Choroid plexus epithelial cell (primary cell): ENCODE measurements around the gene A2M.

Source experiments
- DNase-seq: peaks from one replicate; pipeline ENCODE4 v3.0.0-alpha.2; 2010; ENCODE audit warnings: low read depth
- H3K4me3 ChIP-seq: 2 replicates; pipeline ENCODE4 v1.5.1; 2011; ENCODE audit warnings: low read depth, mild to moderate bottlenecking, control low read depth, low read length, moderate library complexity
- TF ChIP-seq, protein P1 (sequence below): conservative IDR thresholded peaks from 2 replicates; pipeline ENCODE4 v1.5.1; 2011; ENCODE audit warnings: low read depth, mild to moderate bottlenecking, control low read depth, inconsistent platforms, low read length, moderate library complexity

The A2M gene

DNA sequence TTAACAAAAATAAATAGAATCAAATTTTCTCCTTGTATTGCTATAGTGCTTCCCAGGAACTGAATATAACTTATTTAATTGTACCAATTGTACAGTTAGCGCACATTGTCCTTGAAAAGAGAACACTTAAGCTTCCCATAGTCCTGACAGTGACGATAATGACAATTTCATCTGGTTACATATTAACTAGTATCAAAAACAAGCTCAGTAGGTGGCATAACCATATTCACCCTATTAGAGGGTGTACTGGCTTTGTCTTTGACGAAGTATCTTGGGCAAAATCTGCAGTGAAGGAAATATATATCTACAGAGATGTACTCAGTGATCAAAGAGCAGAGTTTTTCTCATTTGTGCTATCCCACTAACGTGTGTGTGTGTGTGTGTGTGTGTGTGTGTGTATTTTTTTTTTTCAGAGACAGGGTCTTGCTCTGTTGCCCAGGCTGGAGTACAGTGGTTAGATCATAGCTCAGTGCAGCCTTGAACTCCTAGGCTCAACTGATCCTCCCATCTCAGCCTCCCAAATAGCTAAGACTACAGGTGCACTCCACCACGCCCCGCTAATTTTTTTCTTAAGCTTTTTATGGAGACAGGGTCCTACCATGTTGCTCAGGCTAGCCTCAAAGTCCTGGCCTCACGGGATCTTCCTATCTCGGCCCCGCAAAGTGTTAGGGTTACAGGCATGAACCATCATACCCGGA is 4.9 kb upstream of the A2M start:
- TF ChIP-seq, protein P1, sequence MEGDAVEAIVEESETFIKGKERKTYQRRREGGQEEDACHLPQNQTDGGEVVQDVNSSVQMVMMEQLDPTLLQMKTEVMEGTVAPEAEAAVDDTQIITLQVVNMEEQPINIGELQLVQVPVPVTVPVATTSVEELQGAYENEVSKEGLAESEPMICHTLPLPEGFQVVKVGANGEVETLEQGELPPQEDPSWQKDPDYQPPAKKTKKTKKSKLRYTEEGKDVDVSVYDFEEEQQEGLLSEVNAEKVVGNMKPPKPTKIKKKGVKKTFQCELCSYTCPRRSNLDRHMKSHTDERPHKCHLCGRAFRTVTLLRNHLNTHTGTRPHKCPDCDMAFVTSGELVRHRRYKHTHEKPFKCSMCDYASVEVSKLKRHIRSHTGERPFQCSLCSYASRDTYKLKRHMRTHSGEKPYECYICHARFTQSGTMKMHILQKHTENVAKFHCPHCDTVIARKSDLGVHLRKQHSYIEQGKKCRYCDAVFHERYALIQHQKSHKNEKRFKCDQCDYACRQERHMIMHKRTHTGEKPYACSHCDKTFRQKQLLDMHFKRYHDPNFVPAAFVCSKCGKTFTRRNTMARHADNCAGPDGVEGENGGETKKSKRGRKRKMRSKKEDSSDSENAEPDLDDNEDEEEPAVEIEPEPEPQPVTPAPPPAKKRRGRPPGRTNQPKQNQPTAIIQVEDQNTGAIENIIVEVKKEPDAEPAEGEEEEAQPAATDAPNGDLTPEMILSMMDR, result no peak
- no peak for DNase-seq
- H3K4me3 ChIP-seq, result no peak overlapping the region

DNA sequence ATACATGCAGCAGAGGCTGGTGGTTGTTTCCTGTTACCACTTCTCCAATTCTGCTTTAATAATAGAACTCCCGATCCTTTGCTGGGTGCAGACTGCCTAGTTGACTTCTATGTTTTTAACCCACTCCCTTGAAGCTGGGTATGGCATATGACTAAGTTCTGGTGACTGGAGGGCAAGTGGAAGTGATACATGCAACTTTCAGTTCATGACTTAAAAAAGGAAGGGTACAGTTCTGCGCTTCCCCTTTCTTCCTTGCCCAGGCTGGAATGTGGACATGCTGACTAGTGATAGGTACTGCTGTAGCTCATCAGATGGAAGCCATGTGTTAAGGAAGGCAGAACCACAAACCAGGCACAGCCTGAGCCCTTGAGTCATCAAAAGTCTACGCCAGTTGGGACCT is 2.4 kb upstream of the A2M start:
- no peak overlapping the region for H3K4me3 ChIP-seq
- TF ChIP-seq, protein P1, result no peak
- no peak for DNase-seq

DNA sequence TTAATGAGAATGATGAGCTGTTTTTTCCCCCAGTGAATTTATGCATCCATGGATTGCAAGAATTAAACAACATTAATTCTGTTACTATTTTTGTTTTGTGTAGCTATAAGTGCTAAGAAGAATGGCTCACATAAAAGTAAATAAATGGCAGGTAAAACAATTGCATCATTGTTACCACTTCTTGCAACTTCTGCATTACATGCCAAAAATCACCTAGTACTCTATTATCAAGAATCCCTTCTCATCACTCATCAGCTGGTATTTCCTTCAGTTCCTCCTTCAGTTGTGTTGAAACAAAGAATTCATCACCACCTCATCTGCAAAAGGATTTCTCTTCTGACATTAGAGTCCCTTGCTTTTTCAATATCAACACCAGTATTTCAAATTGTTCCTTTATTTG is 773 bp downstream of the A2M start:
- TF ChIP-seq, protein P1, result no peak
- H3K4me3 ChIP-seq, result no peak overlapping the region
- DNase-seq, result no peak

DNA sequence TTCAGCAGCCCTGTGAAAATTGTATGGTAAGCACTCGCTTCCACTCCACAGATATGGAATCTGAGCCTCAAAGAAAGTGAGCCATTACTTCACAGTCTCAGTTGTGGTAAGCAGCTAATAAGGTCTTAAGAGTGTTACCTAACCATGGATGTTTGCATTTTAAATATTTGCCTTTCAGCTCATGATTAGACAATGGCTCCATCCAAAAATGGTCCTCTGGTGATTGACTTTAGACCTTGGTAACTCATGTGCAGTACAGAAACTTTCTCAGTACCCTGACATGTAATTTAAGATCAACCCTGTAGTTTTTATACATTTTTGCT is 1.8 kb downstream of the A2M start:
- H3K4me3 ChIP-seq, result no peak overlapping the region
- TF ChIP-seq, protein P1, result no peak
- DNase-seq, result no peak

DNA sequence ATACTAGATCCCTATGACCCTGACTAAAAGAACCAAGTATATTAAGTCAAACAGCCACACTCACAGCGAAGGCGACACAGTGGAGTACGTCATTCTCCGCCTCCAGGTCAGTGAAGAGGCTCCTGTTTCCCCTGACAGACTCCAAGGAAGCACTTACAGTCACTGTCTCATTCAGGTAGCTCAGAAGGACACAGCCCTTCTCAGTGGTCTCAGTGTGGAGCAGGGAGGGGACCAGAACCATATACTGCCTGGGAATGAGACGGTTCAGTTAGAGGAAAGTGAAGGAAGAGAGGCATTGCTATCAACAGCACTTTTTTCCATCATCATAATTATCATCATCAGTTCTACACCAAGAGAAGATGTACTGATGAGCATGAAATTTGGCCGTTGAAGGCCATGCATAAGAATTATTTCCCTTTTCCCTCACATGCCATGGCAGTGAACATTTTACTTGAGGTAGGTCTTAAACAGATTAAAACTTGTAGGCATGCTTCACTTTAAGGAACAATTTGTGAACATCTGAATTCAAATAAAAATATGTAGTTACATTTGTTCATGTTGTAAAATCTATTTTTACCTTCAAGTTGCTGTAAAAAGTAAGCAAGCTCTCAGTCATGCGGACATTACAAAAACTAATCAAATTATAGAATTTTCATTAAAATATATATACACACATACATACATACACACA is 2.3 kb downstream of the A2M start:
- TF ChIP-seq, protein P1, result no peak
- no peak for DNase-seq

DNA sequence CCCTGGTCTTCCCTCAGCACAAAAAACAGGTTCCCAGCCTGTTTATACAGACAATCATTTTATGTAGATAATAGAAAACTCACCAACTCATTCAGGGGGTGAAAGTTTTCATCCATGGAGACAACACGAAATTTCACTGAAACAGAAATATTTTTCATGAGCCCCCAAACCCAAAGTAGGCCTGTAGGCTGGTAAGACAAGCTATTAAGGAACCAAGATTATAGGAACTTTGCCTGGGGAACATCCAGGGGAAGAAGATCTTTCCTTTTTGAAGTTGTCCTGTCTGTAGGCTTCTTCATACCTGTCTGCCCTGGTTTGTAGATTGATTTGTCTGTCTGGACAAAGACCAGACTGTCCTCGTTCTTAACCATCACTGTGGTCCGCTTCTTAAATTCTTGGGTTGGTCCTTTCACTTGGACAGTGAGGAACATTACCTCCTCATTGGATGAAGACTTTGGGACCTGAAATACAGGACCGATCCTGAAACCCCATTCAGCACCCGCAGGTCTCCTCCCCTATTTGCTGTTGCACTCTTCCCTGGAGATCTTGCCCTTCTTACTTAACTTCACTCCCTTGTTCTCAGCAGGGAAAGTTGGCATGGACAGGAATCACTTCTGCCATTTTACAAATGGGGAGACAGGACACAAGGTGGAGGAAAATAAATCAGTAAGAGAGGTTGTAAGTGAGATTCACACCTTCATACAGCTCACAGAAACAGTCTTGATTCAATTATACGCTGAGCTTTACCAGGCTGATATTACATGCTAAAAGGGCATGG is 3.5 kb downstream of the A2M start:
- no peak for DNase-seq
- H3K4me3 ChIP-seq, result no peak overlapping the region
- TF ChIP-seq, protein P1, result no peak

More for the DNA sequence above, 2.3 kb downstream of the A2M start:
- no peak overlapping the region for H3K4me3 ChIP-seq

DNA sequence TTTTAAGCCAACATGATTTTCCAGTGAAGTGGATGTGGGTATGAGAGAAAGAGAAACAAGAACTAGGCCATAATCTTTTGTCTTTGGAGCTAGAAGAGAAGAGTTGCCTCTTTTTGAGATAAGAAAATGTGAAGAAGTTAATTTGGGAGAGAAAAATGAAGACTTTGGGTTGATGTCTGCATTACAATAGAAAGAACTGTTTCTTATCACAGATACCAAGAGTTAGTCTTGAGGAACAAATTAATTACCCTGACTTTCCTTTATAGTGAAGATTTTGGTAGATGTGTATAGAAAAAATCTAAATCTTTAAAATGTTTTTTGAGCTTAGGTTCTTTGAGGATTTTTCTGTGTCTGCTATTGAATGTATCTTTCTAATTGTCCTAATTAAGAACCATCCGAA is 4.2 kb downstream of the A2M start:
- TF ChIP-seq, protein P1, result no peak

More for the DNA sequence above, 4.2 kb downstream of the A2M start:
- no peak for DNase-seq
- no peak overlapping the region for H3K4me3 ChIP-seq
